HG02852 (cell line): Measurements from ENCODE around the gene BAZ1A.

Experiments
- ATAC-seq: cut with Tn5 transposase; IDR thresholded peaks from one replicate; pipeline ENCODE4 v1.9.1; 2021; ENCODE audit warnings: mild to moderate bottlenecking, moderate library complexity; ENCODE audit not compliant: unreplicated experiment

The BAZ1A gene

GRCh38 chr14:34875031-34875922 lies at the start of gene BAZ1A:
TSS of gene BAZ1A (minus strand) at chr14:34875360. CDS start at chr14:34874604, 756 bp downstream.
- peak; percentile 31 for ATAC-seq

GRCh38 chr14:34920339-34920738 lies 45.2 kb upstream of the BAZ1A start:
- no peak for ATAC-seq

GRCh38 chr14:34913619-34914018 lies 38.5 kb upstream of the BAZ1A start:
- no peak for ATAC-seq

GRCh38 chr14:34912966-34913365 lies 37.8 kb upstream of the BAZ1A start:
- ATAC-seq = no peak

- no peak for ATAC-seq
Observed at GRCh38 chr14:34912182-34912581, 37.0 kb upstream of the BAZ1A start.

GRCh38 chr14:34911209-34912150 lies 36.3 kb upstream of the BAZ1A start:
- ATAC-seq = no peak

GRCh38 chr14:34906287-34906686 lies 31.1 kb upstream of the BAZ1A start:
- ATAC-seq = no peak

GRCh38 chr14:34895277-34895676 lies 20.1 kb upstream of the BAZ1A start:
- ATAC-seq = no peak

- ATAC-seq = no peak
Observed at GRCh38 chr14:34890937-34891336, 15.8 kb upstream of the BAZ1A start.

- no peak for ATAC-seq
Observed at GRCh38 chr14:34888186-34888585, 13.0 kb upstream of the BAZ1A start.

GRCh38 chr14:34883954-34884353 lies 8.8 kb upstream of the BAZ1A start:
- no peak for ATAC-seq

GRCh38 chr14:34874386-34875030 lies 652 bp downstream of the BAZ1A start:
- peak; percentile 31 for ATAC-seq

GRCh38 chr14:34873589-34874385 lies 1.4 kb downstream of the BAZ1A start:
- ATAC-seq = peak; percentile 64

GRCh38 chr14:34872822-34873588 lies 2.2 kb downstream of the BAZ1A start:
- peak; percentile 4 for ATAC-seq

- no peak for ATAC-seq
Observed at GRCh38 chr14:34867199-34867598, 8.0 kb downstream of the BAZ1A start.

- ATAC-seq = no peak
Observed at GRCh38 chr14:34865889-34866574, 9.1 kb downstream of the BAZ1A start.

- no peak for ATAC-seq
Observed at GRCh38 chr14:34863844-34864243, 11.3 kb downstream of the BAZ1A start.

GRCh38 chr14:34858765-34859164 lies 16.4 kb downstream of the BAZ1A start:
- no peak for ATAC-seq
